GM12878 (cell line): ENCODE measurements around the gene TRIM37. TPM values are rescaled to one million over a fixed set of nuclear protein-coding genes. Genes with fewer than 3 reads are reported as not detected.

Experiments used
- ATAC-seq: fragments of 200-7000 bp; cut with Tn5 transposase; 3 replicates; pipeline ENCODE4 v1.9.1; 2020; ENCODE audit warnings: mild to moderate bottlenecking, moderate library complexity
- BruUV-seq: library from RNA; stranded (reverse); fragments of 400-500 nt; replicated peaks from 2 replicates; lab custom pipeline; 2021; lab: Mats Ljungman, UMichigan
- CTCF ChIA-PET: fragments of 300-600 bp; sonication (Branson Sonifier 250); formaldehyde crosslinking; extraction: SDS; loops from one replicate; lab custom pipeline; 2021; ENCODE audit warnings: inconsistent platforms; lab: Yijun Ruan, JAX
- POLR2A ChIA-PET: fragments of 350-600 bp; formaldehyde crosslinking; extraction: SDS; loops from one replicate; lab custom pipeline; 2021; ENCODE audit warnings: inconsistent platforms; lab: Charles Lee
- RAD21 ChIA-PET: fragments of 300-600 bp; sonication (Branson Sonifier 250); formaldehyde crosslinking; loops from one replicate; lab custom pipeline; 2023; ENCODE audit warnings: antibody characterized with exemption; ENCODE audit not compliant: unreplicated experiment; lab: Charles Lee
- SMC1A ChIA-PET: fragments of 300-600 bp; sonication (Branson Sonifier 250); formaldehyde crosslinking; loops from one replicate; lab custom pipeline; 2023; ENCODE audit not compliant: unreplicated experiment, uncharacterized antibody; lab: Charles Lee
- DNase-seq: peaks from one replicate; pipeline ENCODE4 v3.0.0-alpha.2; 2011; ENCODE audit warnings: low read depth, low spot score
- FAIRE-seq: peaks from 3 replicates; lab custom pipeline; 2011; peaks lifted over from hg19 to GRCh38; lab: Jason Lieb, UNC
- H2AFZ ChIP-seq: 2 replicates; pipeline ENCODE4 v1.6.0; 2011; ENCODE audit warnings: low read depth, low read length, control low read depth; ENCODE audit not compliant: control insufficient read depth
- H3K27ac ChIP-seq: 2 replicates; pipeline ENCODE4 v1.5.1; 2011; ENCODE audit warnings: control low read depth; ENCODE audit not compliant: control insufficient read depth, insufficient read depth
- H3K27me3 ChIP-seq, 2 experiments: replicated peaks in 1 of 2; 2 replicates each; pipeline versions ENCODE4 v1.6.0 to v1.6.1; 2011; ENCODE audit warnings: low read length in 1 of 2; ENCODE audit not compliant: control insufficient read depth in 2 of 2, insufficient read depth in 2 of 2
- H3K36me3 ChIP-seq, 2 experiments: 2 replicates each; pipeline ENCODE4 v1.5.1; 2011; ENCODE audit warnings: low read length in 1 of 2; ENCODE audit not compliant: control insufficient read depth in 2 of 2, insufficient read depth in 2 of 2
- H3K4me1 ChIP-seq: 2 replicates; pipeline ENCODE4 v1.6.1; 2011; ENCODE audit warnings: mild to moderate bottlenecking, low read length, moderate library complexity, mixed read lengths; ENCODE audit not compliant: control insufficient read depth, insufficient read depth
- H3K4me2 ChIP-seq: 2 replicates; pipeline ENCODE4 v1.6.0; 2011; ENCODE audit warnings: control low read depth; ENCODE audit not compliant: control insufficient read depth, insufficient read depth
- H3K4me3 ChIP-seq: fragments of 200-600 bp; sonication (generic); 2 replicates; pipeline ENCODE4 v1.5.1; 2016
- H3K79me2 ChIP-seq: 2 replicates; pipeline ENCODE4 v1.6.0; 2011; ENCODE audit warnings: low read length; ENCODE audit not compliant: control insufficient read depth, insufficient read depth
- H3K9ac ChIP-seq: 2 replicates; pipeline ENCODE4 v1.8.0; 2011; ENCODE audit warnings: low read length, control low read depth, mixed read lengths; ENCODE audit not compliant: control insufficient read depth, insufficient read depth
- H3K9me3 ChIP-seq: replicated peaks from 3 replicates; pipeline ENCODE4 v1.5.1; 2011; ENCODE audit warnings: mild to moderate bottlenecking, low read length; ENCODE audit not compliant: control insufficient read depth, insufficient read depth
- H4K20me1 ChIP-seq: 2 replicates; pipeline ENCODE4 v1.6.0; 2011; ENCODE audit not compliant: control insufficient read depth, insufficient read depth
- BACH1 ChIP-seq: fragments of 450-650 bp; IDR thresholded peaks from 2 replicates; pipeline ENCODE4 v1.6.1; 2017; ENCODE audit warnings: mild to moderate bottlenecking, borderline replicate concordance
- BMI1 ChIP-seq: fragments of 450-650 bp; IDR thresholded peaks from 2 replicates; pipeline ENCODE4 v1.6.1; 2016; ENCODE audit warnings: mild to moderate bottlenecking, moderate library complexity, borderline replicate concordance
- CHD4 ChIP-seq: fragments of 200-600 bp; sonication (generic); IDR thresholded peaks from 2 replicates; pipeline ENCODE4 v1.6.1; 2016; ENCODE audit warnings: mild to moderate bottlenecking
- EP300 ChIP-seq, 2 experiments: fragments of 150-350 bp in 1 of 2; IDR thresholded peaks; 2 replicates each; pipeline ENCODE4 v1.6.1; 2011 to 2012; ENCODE audit warnings: low read depth in 2 of 2, low read length in 2 of 2, borderline replicate concordance in 1 of 2, improper control_type of control experiment in 1 of 2, inconsistent platforms in 1 of 2; ENCODE audit not compliant: control insufficient read depth in 1 of 2
- KLF5 ChIP-seq: fragments of 450-650 bp; IDR thresholded peaks from 2 replicates; pipeline ENCODE4 v1.6.1; 2014; ENCODE audit warnings: mild to moderate bottlenecking; ENCODE audit not compliant: partially characterized antibody
- MXI1 ChIP-seq: fragments of 150-350 bp; IDR thresholded peaks from 2 replicates; pipeline ENCODE4 v1.6.1; 2011; ENCODE audit warnings: low read depth, mild to moderate bottlenecking, inconsistent platforms, low read length, improper control_type of control experiment
- PAX5 ChIP-seq: IDR thresholded peaks from 2 replicates; pipeline ENCODE4 v1.6.1; 2011; ENCODE audit warnings: low read depth, low read length, borderline replicate concordance
- RAD21 ChIP-seq: IDR thresholded peaks from 2 replicates; pipeline ENCODE4 v1.6.1; 2011; ENCODE audit warnings: mild to moderate bottlenecking, low read depth, low read length, moderate library complexity; ENCODE audit not compliant: insufficient read depth
- RCOR1 ChIP-seq: conservative IDR thresholded peaks from 2 replicates; pipeline ENCODE4 v1.6.1; 2012; ENCODE audit warnings: low read depth, low read length, improper control_type of control experiment
- RELB ChIP-seq: fragments of 450-650 bp; IDR thresholded peaks from 2 replicates; pipeline ENCODE4 v1.6.1; 2017; ENCODE audit warnings: low read depth, mild to moderate bottlenecking, moderate library complexity
- RFX5 ChIP-seq: IDR thresholded peaks from 2 replicates; pipeline ENCODE4 v1.6.1; 2011; ENCODE audit warnings: low read depth, low read length, improper control_type of control experiment
- STAT3 ChIP-seq: IDR thresholded peaks from 2 replicates; pipeline ENCODE4 v1.6.1; 2011; ENCODE audit warnings: low read depth, low read length, improper control_type of control experiment
- USF2 ChIP-seq: IDR thresholded peaks from 2 replicates; pipeline ENCODE4 v1.6.1; 2011; ENCODE audit warnings: low read depth, low read length, improper control_type of control experiment, borderline replicate concordance
- YBX1 ChIP-seq: fragments of 450-650 bp; IDR thresholded peaks from 2 replicates; pipeline ENCODE4 v1.6.1; 2016; ENCODE audit warnings: antibody characterized with exemption
- ZZZ3 ChIP-seq: IDR thresholded peaks from 2 replicates; pipeline ENCODE4 v1.6.1; 2011; ENCODE audit warnings: low read depth; ENCODE audit not compliant: control insufficient read depth, insufficient read length
- WGBS: methylation state at CpG from one replicate; pipeline ENCODE4 v1.1.6; 2016; ENCODE audit warnings: low lambda C conversion rate; ENCODE audit not compliant: insufficient replicate concordance, insufficient coverage; ENCODE audit errors: missing lambda C conversion rate; 5-methylcytosine and 5-hydroxymethylcytosine counted together
- in situ Hi-C: fragments of 300-500 bp; cut with MboI; formaldehyde crosslinking; loops from 9 replicates; pipeline ENCODE4 v1.14.3; 2018; ENCODE audit warnings: mixed read lengths
- intact Hi-C: fragments of 100-400 bp; cut with micrococcal nuclease; formaldehyde crosslinking; loops from one replicate; pipeline ENCODE4 v1.14.2; 2022; ENCODE audit not compliant: unreplicated experiment
- polyA plus RNA-seq, 11 experiments: library from polyadenylated mRNA; depleted of rRNA in 4 of 11; unstranded in 6 of 11; stranded (reverse) in 5 of 11; fragments of >200 nt; fragmentation: Nextera tagmentation in 4 of 11; fragmentation: Illumina TruSeq in 1 of 11; extraction: Ambion mirVana in 4 of 11; extraction: Trizol in 1 of 11; gene quantifications; 1 replicate in 1 of 11; 2 replicates in 10 of 11; pipeline versions ENCODE4 v1.2.1 to v1.2.3, GENCODE V29; 2011 to 2016; ENCODE audit warnings: inconsistent platforms in 2 of 11, missing spikeins in 2 of 11, low read depth in 1 of 11
- total RNA-seq, 4 experiments: library from RNA; depleted of rRNA in 3 of 4; stranded (reverse); fragments of >200 nt in 3 of 4; fragmentation: Illumina TruSeq in 1 of 4; extraction: Trizol in 1 of 4; gene quantifications; 2 replicates each; pipeline versions ENCODE4 v1.2.1 to v1.2.3, GENCODE V29; 2013 to 2021

Gene TRIM37
- total and polyA plus RNA-seq, 10 of the 15 experiments (the other 5 are each of a cell fraction or from before 2014, with no cell fraction given), result 4.8 to 20.6 (median 18.1) TPM

DNA sequence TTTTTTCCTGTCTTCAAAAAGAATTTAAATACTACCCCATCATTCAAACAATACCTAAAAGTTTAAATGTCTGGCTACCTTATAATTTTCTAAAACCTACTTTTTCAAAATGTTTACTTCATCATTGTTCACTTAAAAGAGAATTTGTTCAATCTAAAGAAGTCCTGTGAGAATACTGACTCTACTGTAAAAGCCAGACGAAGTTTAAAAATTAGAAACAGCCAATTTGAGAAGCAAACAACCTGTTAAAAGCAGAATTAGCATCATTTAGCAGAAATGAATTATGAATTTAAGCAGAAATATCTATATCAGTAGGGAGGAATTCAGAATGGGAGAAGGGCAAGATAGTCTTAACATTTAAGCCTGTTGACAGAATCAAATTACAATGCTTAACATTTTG, 46.2 kb upstream of the TRIM37 start:
- no peak for ATAC-seq
- ChIA-PET POLR2A (interaction anchor here (0.6 to 1.9 kb wide), 2 partner anchors 9 to 14 kb away, joined by 3 to 9 read pairs; no protein-coding TSS in a partner anchor), SMC1A (interaction anchor here (1.2 to 1.6 kb wide), 4 partner anchors 16 to 634 kb away, joined by 3 to 4 read pairs (median 3); partner anchors contain the start of gene TRIM37), RAD21 (no interaction called here), CTCF (no interaction called here)
- WGBS, result 0% methylated on average over 1 of the region's 1 CpG
- no peak overlapping the region for H2AFZ ChIP-seq
- no TSS peak for BruUV-seq
- TF ChIP-seq CHD4 (no peak), EP300 (IDR thresholded peaks at IDR 0.05; ENCODE audit: borderline replicate concordance in 1 of 2, control insufficient read depth in 1 of 2, low read depth in 2 of 2, low read length in 2 of 2) (no peak)
- in situ Hi-C loops (no loop called here), intact Hi-C loops (no loop called here)
- H3K27me3 ChIP-seq, result no peaks in the 10 kb centered on the region
- no peaks in the 10 kb centered on the region for H3K9me3 ChIP-seq
- H3K79me2 ChIP-seq, result peaks cover 91% of the 10 kb centered on the region
- peak overlapping the region; percentile 88 for H3K4me3 ChIP-seq
- H3K36me3 ChIP-seq, result no peaks in the 10 kb centered on the region
- peak overlapping the region; percentile 74 for H3K4me2 ChIP-seq
- H3K4me1 ChIP-seq, result peaks cover 11% of the 10 kb centered on the region
- H4K20me1 ChIP-seq, result no peaks in the 10 kb centered on the region
- peak overlapping the region; percentile 96 for H3K9ac ChIP-seq
- no peak for DNase-seq
- no peak for FAIRE-seq
- peak overlapping the region; percentile 92; the same call in 1 of the 2 replicates for H3K27ac ChIP-seq

GRCh38 chr17:59151591-59151990, 44.9 kb upstream of the TRIM37 start:
- H2AFZ ChIP-seq, result no peak overlapping the region
- ChIA-PET POLR2A (interaction anchor here (0.5 to 1.9 kb wide), 6 partner anchors 10 to 58 kb away, joined by 3 to 9 read pairs (median 3); partner anchors contain the start of gene TRIM37), RAD21 (interaction anchor here (0.9 to 1.2 kb wide), 4 partner anchors 10 to 125 kb away, joined by 3 to 4 read pairs (median 3); partner anchors contain the start of gene TRIM37), SMC1A (interaction anchor here (1.0 to 1.8 kb wide), 9 partner anchors 9 to 59 kb away, joined by 3 to 10 read pairs (median 3); partner anchors contain the start of gene TRIM37), CTCF (interaction anchor here (0.7 to 3.1 kb wide), 8 partner anchors 14 to 633 kb away, joined by 3 to 15 read pairs (median 4); partner anchors contain the start of genes CLTC and TRIM37)
- H3K36me3 ChIP-seq, result no peaks in the 10 kb centered on the region; a peak in 1 of 4 replicates
- H3K9ac ChIP-seq, result no peak overlapping the region
- intact Hi-C loops, result no loop called here
- H3K27ac ChIP-seq, result no peak overlapping the region; the same call in 1 of the 2 replicates
- in situ Hi-C loops, result no loop called here
- peaks cover 3% of the 10 kb centered on the region; the same call in 1 of the 2 replicates for H3K4me1 ChIP-seq
- WGBS, result 95% methylated on average over 1 of the region's 1 CpG
- peaks cover 92% of the 10 kb centered on the region for H3K79me2 ChIP-seq
- H3K4me2 ChIP-seq, result peak overlapping the region; percentile 47; the same call in 1 of the 2 replicates
- FAIRE-seq, result no peak
- no peaks in the 10 kb centered on the region for H3K27me3 ChIP-seq
- H3K9me3 ChIP-seq, result no peaks in the 10 kb centered on the region
- peak overlapping the region; percentile 11 for H3K4me3 ChIP-seq
- H4K20me1 ChIP-seq, result no peaks in the 10 kb centered on the region
- DNase-seq, result no peak
- ATAC-seq, result no peak
- BruUV-seq, result no TSS peak
- TF ChIP-seq RAD21 (no peak), YBX1 (no peak), PAX5 (no peak), USF2 (no peak), KLF5 (no peak), RFX5 (no peak), BMI1 (no peak), MXI1 (no peak), RELB (no peak), STAT3 (no peak), ZZZ3 (no peak), BACH1 (no peak), RCOR1 (no peak)
